ENCODE data around the gene LCORL.

- TF ChIP-seq TCF12 (IDR thresholded peaks at IDR 0.05; ENCODE audit: low read depth) (no peak), TAF1 (IDR thresholded peaks at IDR 0.05; ENCODE audit: low read depth) (no peak), RAD21 (IDR thresholded peaks at IDR 0.05; ENCODE audit: low read depth) (no peak), ZBTB7A (IDR thresholded peaks at IDR 0.05; ENCODE audit: low read depth) (no peak), NFIC (IDR thresholded peaks at IDR 0.05) (no peak), EP300 (IDR thresholded peaks at IDR 0.05; ENCODE audit: borderline replicate concordance) (no peak), CEBPB (IDR thresholded peaks at IDR 0.05) (no peak), MAX (IDR thresholded peaks at IDR 0.05) (no peak), EGR1 (IDR thresholded peaks at IDR 0.05) (no peak)
These were observed 20.5 kb upstream of the LCORL start for GRCh38 chr4:18042012-18042411.

Measured in Ishikawa (cell line).